ENCODE results near the gene INTS14.

GRCh38 chr15:65634356-65634755 lies 23.4 kb upstream of the INTS14 start:
- TF ChIP-seq, protein P1, sequence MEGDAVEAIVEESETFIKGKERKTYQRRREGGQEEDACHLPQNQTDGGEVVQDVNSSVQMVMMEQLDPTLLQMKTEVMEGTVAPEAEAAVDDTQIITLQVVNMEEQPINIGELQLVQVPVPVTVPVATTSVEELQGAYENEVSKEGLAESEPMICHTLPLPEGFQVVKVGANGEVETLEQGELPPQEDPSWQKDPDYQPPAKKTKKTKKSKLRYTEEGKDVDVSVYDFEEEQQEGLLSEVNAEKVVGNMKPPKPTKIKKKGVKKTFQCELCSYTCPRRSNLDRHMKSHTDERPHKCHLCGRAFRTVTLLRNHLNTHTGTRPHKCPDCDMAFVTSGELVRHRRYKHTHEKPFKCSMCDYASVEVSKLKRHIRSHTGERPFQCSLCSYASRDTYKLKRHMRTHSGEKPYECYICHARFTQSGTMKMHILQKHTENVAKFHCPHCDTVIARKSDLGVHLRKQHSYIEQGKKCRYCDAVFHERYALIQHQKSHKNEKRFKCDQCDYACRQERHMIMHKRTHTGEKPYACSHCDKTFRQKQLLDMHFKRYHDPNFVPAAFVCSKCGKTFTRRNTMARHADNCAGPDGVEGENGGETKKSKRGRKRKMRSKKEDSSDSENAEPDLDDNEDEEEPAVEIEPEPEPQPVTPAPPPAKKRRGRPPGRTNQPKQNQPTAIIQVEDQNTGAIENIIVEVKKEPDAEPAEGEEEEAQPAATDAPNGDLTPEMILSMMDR (IDR thresholded peaks at IDR 0.05 in 4 of 5, conservative IDR thresholded peaks at IDR 0.05 in 1 of 5) = no peak
- no peak for TF ChIP-seq POLR2A (IDR thresholded peaks at IDR 0.05)

Measured in gastrocnemius medialis (tissue), 4 donors.